A673 (cell line): ENCODE measurements around the gene NR5A2. TPM values are rescaled to one million over a fixed set of nuclear protein-coding genes. Genes with fewer than 3 reads are reported as not detected.

Experiments used
- BruUV-seq: library from RNA; stranded (reverse); fragments of 400-500 nt; replicated peaks from 2 replicates; lab custom pipeline; 2021; lab: Mats Ljungman, UMichigan
- CTCF ChIA-PET: fragments of 300-600 bp; sonication (Branson Sonifier 250); formaldehyde crosslinking; loops from one replicate; lab custom pipeline; 2022; ENCODE audit warnings: antibody characterized with exemption; lab: Charles Lee
- POLR2A ChIA-PET: fragments of 300-600 bp; sonication (Branson Sonifier 250); formaldehyde crosslinking; loops from one replicate; lab custom pipeline; 2022; ENCODE audit warnings: antibody characterized with exemption; ENCODE audit not compliant: low non-redundant PET; lab: Charles Lee
- DNase-seq: peaks from one replicate; pipeline ENCODE4 v3.0.0-alpha.2; 2015; ENCODE audit warnings: low spot score
- H3K27ac ChIP-seq: fragments of 200-600 bp; sonication (generic); 2 replicates; pipeline ENCODE4 v1.5.1; 2016; ENCODE audit warnings: mixed run types, low read depth, mild to moderate bottlenecking, mixed read lengths, antibody characterized with exemption, low read length; ENCODE audit not compliant: poor library complexity, severe bottlenecking
- H3K27me3 ChIP-seq: fragments of 200-600 bp; sonication (generic); replicated peaks from 2 replicates; pipeline ENCODE4 v1.6.1; 2017; ENCODE audit warnings: mixed run types, low read depth, mild to moderate bottlenecking, mixed read lengths, antibody characterized with exemption, low read length; ENCODE audit not compliant: insufficient read depth, poor library complexity
- H3K36me3 ChIP-seq: fragments of 200-600 bp; sonication (generic); 2 replicates; pipeline ENCODE4 v1.6.1; 2016; ENCODE audit warnings: mixed run types, mild to moderate bottlenecking, mixed read lengths, antibody characterized with exemption, low read length; ENCODE audit not compliant: insufficient read depth, poor library complexity, severe bottlenecking
- H3K4me1 ChIP-seq: fragments of 200-600 bp; sonication (generic); 2 replicates; pipeline ENCODE4 v1.6.1; 2017; ENCODE audit warnings: mixed run types, mild to moderate bottlenecking, mixed read lengths, antibody characterized with exemption, low read length; ENCODE audit not compliant: insufficient read depth, poor library complexity, severe bottlenecking
- H3K4me3 ChIP-seq: fragments of 200-600 bp; sonication (generic); 2 replicates; pipeline ENCODE4 v1.5.1; 2016; ENCODE audit warnings: low read depth, mixed run types, mild to moderate bottlenecking, mixed read lengths, low read length; ENCODE audit not compliant: poor library complexity, severe bottlenecking
- H3K9me3 ChIP-seq: fragments of 200-600 bp; sonication (generic); 2 replicates; pipeline ENCODE4 v1.6.1; 2016; ENCODE audit warnings: mixed run types, low read depth, mild to moderate bottlenecking, mixed read lengths, antibody characterized with exemption, low read length; ENCODE audit not compliant: poor library complexity, severe bottlenecking
- CTCF ChIP-seq: fragments of 300-800, 200-600 bp; sonication (generic); conservative IDR thresholded peaks from 2 replicates; pipeline ENCODE4 v1.5.1; 2017; ENCODE audit warnings: low read depth, mild to moderate bottlenecking, antibody characterized with exemption, low read length, moderate library complexity, mixed read lengths
- EZH2 ChIP-seq: fragments of 200-600 bp; sonication (generic); IDR thresholded peaks from 2 replicates; pipeline ENCODE4 v1.6.1; 2017; ENCODE audit warnings: borderline replicate concordance, low read depth, mild to moderate bottlenecking, mixed read lengths, antibody characterized with exemption, low read length; ENCODE audit not compliant: poor library complexity, severe bottlenecking
- intact Hi-C: fragments of 100-400 bp; cut with micrococcal nuclease; formaldehyde crosslinking; loops from one replicate; pipeline ENCODE4 v1.10.0; 2022; ENCODE audit not compliant: unreplicated experiment
- total RNA-seq: library from RNA; stranded (reverse); gene quantifications from 2 replicates; pipeline ENCODE4 v1.2.3, GENCODE V29; 2021

Gene NR5A2
- total RNA-seq, 1 experiment from 2014 or later: not detected

GRCh38 chr1:200015811-200016210 lies 11.7 kb upstream of the NR5A2 start:
- DNase-seq: no peak
- H3K9me3 ChIP-seq: no peaks in the 10 kb centered on the region
- no peaks in the 10 kb centered on the region for H3K4me1 ChIP-seq
- intact Hi-C loops: no loop called here
- no peak overlapping the region for H3K4me3 ChIP-seq
- no peak overlapping the region for H3K27ac ChIP-seq
- ChIA-PET CTCF (no interaction called here), POLR2A (no interaction called here)
- H3K27me3 ChIP-seq: no peaks in the 10 kb centered on the region
- no TSS peak for BruUV-seq
- no peak for TF ChIP-seq CTCF
- TF ChIP-seq EZH2: no peak
- H3K36me3 ChIP-seq: no peaks in the 10 kb centered on the region

- Histone ChIP-seq H3K27ac (no peak overlapping the region), H3K4me1 (no peaks in the 10 kb centered on the region), H3K36me3 (no peaks in the 10 kb centered on the region), H3K27me3 (no peaks in the 10 kb centered on the region), H3K9me3 (no peaks in the 10 kb centered on the region), H3K4me3 (no peak overlapping the region)
- TF ChIP-seq CTCF (no peak), EZH2 (no peak)
- no TSS peak for BruUV-seq
- ChIA-PET CTCF (no interaction called here), POLR2A (no interaction called here)
- intact Hi-C loops: no loop called here
- no peak for DNase-seq
Measured at GRCh38 chr1:200021577-200022238, 5.8 kb upstream of the NR5A2 start.

GRCh38 chr1:200022239-200022804 lies 5.2 kb upstream of the NR5A2 start:
- H3K4me1 ChIP-seq: no peaks in the 10 kb centered on the region
- H3K36me3 ChIP-seq: no peaks in the 10 kb centered on the region
- DNase-seq: no peak
- H3K9me3 ChIP-seq: no peaks in the 10 kb centered on the region
- no TSS peak for BruUV-seq
- ChIA-PET POLR2A (no interaction called here), CTCF (no interaction called here)
- H3K4me3 ChIP-seq: no peak overlapping the region
- TF ChIP-seq EZH2: no peak
- TF ChIP-seq CTCF: no peak
- peaks cover 4% of the 10 kb centered on the region for H3K27me3 ChIP-seq
- intact Hi-C loops: no loop called here
- H3K27ac ChIP-seq: no peak overlapping the region
